H9 (cell line): ENCODE measurements around the gene ABL2. TPM values are rescaled to one million over a fixed set of nuclear protein-coding genes. Genes with fewer than 3 reads are reported as not detected.
"Not testable (repeated sequence)": the region's sequence is repeated elsewhere in the genome, so short reads cannot be mapped to it uniquely, and the experiment has no call there.

Source experiments
- DNase-seq: peaks from one replicate; pipeline ENCODE4 v3.0.0-alpha.2; 2017
- H2AFZ ChIP-seq: one replicate; pipeline ENCODE4 v1.6.1; 2013; ENCODE audit warnings: mild to moderate bottlenecking, low read length, control low read depth, moderate library complexity
- H2AK5ac ChIP-seq: 2 replicates; pipeline ENCODE4 v1.6.1; 2013; ENCODE audit warnings: low read length, control low read depth, mixed read lengths; ENCODE audit not compliant: insufficient read length
- H2BK120ac ChIP-seq: one replicate; pipeline ENCODE4 v1.6.1; 2013; ENCODE audit warnings: low read depth, mild to moderate bottlenecking, low read length, control low read depth, inconsistent platforms; ENCODE audit not compliant: poor library complexity, severe bottlenecking
- H2BK12ac ChIP-seq: 2 replicates; pipeline ENCODE4 v1.6.1; 2013; ENCODE audit warnings: low read length, control low read depth, mixed read lengths, low read depth; ENCODE audit not compliant: insufficient read length
- H2BK15ac ChIP-seq: 2 replicates; pipeline ENCODE4 v1.6.1; 2013; ENCODE audit warnings: low read depth, low read length, control low read depth
- H2BK20ac ChIP-seq: one replicate; pipeline ENCODE4 v1.6.1; 2013; ENCODE audit warnings: low read depth, mild to moderate bottlenecking, low read length, control low read depth, inconsistent platforms; ENCODE audit not compliant: poor library complexity, severe bottlenecking
- H2BK5ac ChIP-seq: 2 replicates; pipeline ENCODE4 v1.6.1; 2013; ENCODE audit warnings: low read length, control low read depth, mixed read lengths; ENCODE audit not compliant: insufficient read length
- H3K14ac ChIP-seq: 2 replicates; pipeline ENCODE4 v1.6.1; 2013; ENCODE audit warnings: low read length, control low read depth; ENCODE audit not compliant: insufficient read depth
- H3K18ac ChIP-seq: 2 replicates; pipeline ENCODE4 v1.6.1; 2013; ENCODE audit warnings: low read depth, mild to moderate bottlenecking, mixed read lengths, low read length, control low read depth; ENCODE audit not compliant: insufficient read length
- H3K23ac ChIP-seq: 2 replicates; pipeline ENCODE4 v1.6.1; 2013; ENCODE audit warnings: low read length, control low read depth, mixed read lengths, low read depth; ENCODE audit not compliant: insufficient read length
- H3K23me2 ChIP-seq: 2 replicates; pipeline ENCODE4 v1.6.1; 2013; ENCODE audit warnings: low read depth, mild to moderate bottlenecking, mixed read lengths, low read length, control low read depth; ENCODE audit not compliant: insufficient read length, poor library complexity, severe bottlenecking
- H3K27ac ChIP-seq: 2 replicates; pipeline ENCODE4 v1.5.1; 2013; ENCODE audit warnings: low read length, control low read depth, mixed read lengths, low read depth; ENCODE audit not compliant: insufficient read length
- H3K27me3 ChIP-seq: 2 replicates; pipeline ENCODE4 v1.6.1; 2013; ENCODE audit warnings: low read length, control low read depth, inconsistent platforms; ENCODE audit not compliant: insufficient read depth
- H3K4ac ChIP-seq: 2 replicates; pipeline ENCODE4 v1.6.1; 2013; ENCODE audit warnings: low read depth, mild to moderate bottlenecking, control low read depth, inconsistent platforms, low read length, moderate library complexity
- H3K4me1 ChIP-seq: 2 replicates; pipeline ENCODE4 v1.6.1; 2013; ENCODE audit warnings: low read length, control low read depth, inconsistent platforms; ENCODE audit not compliant: insufficient read depth
- H3K4me2 ChIP-seq: 2 replicates; pipeline ENCODE4 v1.6.1; 2013; ENCODE audit warnings: low read length, control low read depth, mixed read lengths; ENCODE audit not compliant: insufficient read length, insufficient read depth
- H3K56ac ChIP-seq: 2 replicates; pipeline ENCODE4 v1.6.1; 2013; ENCODE audit warnings: low read depth, mild to moderate bottlenecking, mixed read lengths, low read length, control low read depth; ENCODE audit not compliant: insufficient read length
- H3K79me1 ChIP-seq: 2 replicates; pipeline ENCODE4 v1.6.1; 2013; ENCODE audit warnings: low read depth, mild to moderate bottlenecking, moderate library complexity, low read length, control low read depth, inconsistent platforms; ENCODE audit not compliant: insufficient read depth, poor library complexity, severe bottlenecking
- H3K79me2 ChIP-seq: 2 replicates; pipeline ENCODE4 v1.6.1; 2013; ENCODE audit warnings: low read length, control low read depth, inconsistent platforms; ENCODE audit not compliant: insufficient read depth
- H3K9ac ChIP-seq: 2 replicates; pipeline ENCODE4 v1.6.1; 2013; ENCODE audit warnings: low read length, control low read depth, mixed read lengths; ENCODE audit not compliant: insufficient read length; ENCODE audit errors: extremely low read depth
- H3K9me3 ChIP-seq: one replicate; pipeline ENCODE4 v1.6.1; 2013; ENCODE audit warnings: low read depth, low read length, inconsistent platforms; ENCODE audit not compliant: control insufficient read depth
- H3T11ph ChIP-seq: one replicate; pipeline ENCODE4 v1.6.1; 2013; ENCODE audit warnings: mild to moderate bottlenecking, low read length, control low read depth, inconsistent platforms
- H4K20me1 ChIP-seq: one replicate; pipeline ENCODE4 v1.6.1; 2013; ENCODE audit not compliant: control insufficient read depth, insufficient read length, insufficient read depth
- H4K5ac ChIP-seq: 2 replicates; pipeline ENCODE4 v1.6.1; 2013; ENCODE audit warnings: low read depth, mild to moderate bottlenecking, mixed read lengths, low read length, control low read depth; ENCODE audit not compliant: insufficient read length
- H4K8ac ChIP-seq: replicated peaks from 2 replicates; pipeline ENCODE4 v1.6.1; 2013; ENCODE audit warnings: low read length, control low read depth, mixed read lengths, low read depth; ENCODE audit not compliant: insufficient read length
- H4K91ac ChIP-seq: 2 replicates; pipeline ENCODE4 v1.6.1; 2013; ENCODE audit warnings: low read depth, mild to moderate bottlenecking, moderate library complexity, mixed read lengths, low read length, control low read depth; ENCODE audit not compliant: insufficient read length
- H3K27ac Mint-ChIP-seq, 3 experiments: 2 replicates in 2 of 3; 3 replicates in 1 of 3; pipeline ENCODE4 v1.8.0; 2020 to 2021; ENCODE audit warnings: mixed read lengths in 3 of 3, mild to moderate bottlenecking in 1 of 3, moderate library complexity in 1 of 3
- H3K27me3 Mint-ChIP-seq: 2 replicates; pipeline ENCODE4 v1.8.0; 2021; ENCODE audit warnings: low read depth, mild to moderate bottlenecking, moderate library complexity, mixed read lengths
- H3K36me3 Mint-ChIP-seq, 3 experiments: 2 replicates in 2 of 3; 3 replicates in 1 of 3; pipeline ENCODE4 v1.8.0; 2020 to 2021; ENCODE audit warnings: low read depth in 3 of 3, mixed read lengths in 3 of 3; ENCODE audit not compliant: insufficient read depth in 1 of 3
- H3K4me1 Mint-ChIP-seq, 2 experiments: 2 replicates each; pipeline ENCODE4 v1.8.0; 2020; ENCODE audit warnings: mixed read lengths in 2 of 2
- H3K4me3 Mint-ChIP-seq, 2 experiments: 2 replicates in 1 of 2; 3 replicates in 1 of 2; pipeline ENCODE4 v1.8.0; 2020 to 2021; ENCODE audit warnings: mild to moderate bottlenecking in 2 of 2, mixed read lengths in 2 of 2, moderate library complexity in 1 of 2
- H3K9me3 Mint-ChIP-seq, 2 experiments: 2 replicates in 1 of 2; 3 replicates in 1 of 2; pipeline ENCODE4 v1.8.0; 2020; ENCODE audit warnings: mild to moderate bottlenecking in 2 of 2, mixed read lengths in 2 of 2, moderate library complexity in 1 of 2
- WGBS: extraction: QIAGEN DNeasy Blood & Tissue Kit; methylation state at CpG from one replicate; pipeline ENCODE4 v1.1.7; 2013; ENCODE audit warnings: missing lambda C conversion rate, low lambda C conversion rate, mixed read lengths; ENCODE audit not compliant: insufficient read length; ENCODE audit errors: extremely low coverage; 5-methylcytosine and 5-hydroxymethylcytosine counted together
- total RNA-seq: library from RNA; stranded (reverse); gene quantifications from 2 replicates; pipeline ENCODE4 v1.2.1, GENCODE V29; 2021
- TF ChIP-seq, protein P1 (sequence below): fragments of 200-600 bp; sonication (generic); conservative IDR thresholded peaks from 3 replicates; pipeline ENCODE4 v1.8.0; 2021; ENCODE audit warnings: antibody characterized with exemption, mild to moderate bottlenecking

ABL2 gene
- total RNA-seq, 1 experiment from 2014 or later, result 21.2 TPM

DNA sequence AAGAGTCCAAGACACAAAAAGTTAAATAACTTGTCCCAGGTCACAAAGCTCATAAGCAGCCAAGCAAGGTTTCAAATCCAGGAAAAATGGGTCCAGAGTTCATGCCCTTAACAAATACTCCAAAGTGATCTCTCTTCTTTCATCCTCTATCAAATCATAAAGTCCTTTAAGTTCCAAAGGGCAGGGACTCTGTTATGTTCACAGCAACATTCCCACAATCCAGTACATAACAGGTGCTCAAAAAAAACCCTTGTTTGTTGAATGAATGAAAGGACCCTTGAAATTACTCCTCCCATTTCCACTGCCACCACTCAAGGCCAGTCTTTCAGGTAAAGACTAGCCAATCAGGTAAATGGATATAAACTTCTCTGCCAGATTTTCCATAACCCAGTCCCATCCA is 2.7 kb downstream of the ABL2 start:
- no peak overlapping the region for H2BK15ac ChIP-seq
- TF ChIP-seq, protein P1, sequence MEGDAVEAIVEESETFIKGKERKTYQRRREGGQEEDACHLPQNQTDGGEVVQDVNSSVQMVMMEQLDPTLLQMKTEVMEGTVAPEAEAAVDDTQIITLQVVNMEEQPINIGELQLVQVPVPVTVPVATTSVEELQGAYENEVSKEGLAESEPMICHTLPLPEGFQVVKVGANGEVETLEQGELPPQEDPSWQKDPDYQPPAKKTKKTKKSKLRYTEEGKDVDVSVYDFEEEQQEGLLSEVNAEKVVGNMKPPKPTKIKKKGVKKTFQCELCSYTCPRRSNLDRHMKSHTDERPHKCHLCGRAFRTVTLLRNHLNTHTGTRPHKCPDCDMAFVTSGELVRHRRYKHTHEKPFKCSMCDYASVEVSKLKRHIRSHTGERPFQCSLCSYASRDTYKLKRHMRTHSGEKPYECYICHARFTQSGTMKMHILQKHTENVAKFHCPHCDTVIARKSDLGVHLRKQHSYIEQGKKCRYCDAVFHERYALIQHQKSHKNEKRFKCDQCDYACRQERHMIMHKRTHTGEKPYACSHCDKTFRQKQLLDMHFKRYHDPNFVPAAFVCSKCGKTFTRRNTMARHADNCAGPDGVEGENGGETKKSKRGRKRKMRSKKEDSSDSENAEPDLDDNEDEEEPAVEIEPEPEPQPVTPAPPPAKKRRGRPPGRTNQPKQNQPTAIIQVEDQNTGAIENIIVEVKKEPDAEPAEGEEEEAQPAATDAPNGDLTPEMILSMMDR, result no peak
- H3K4me1 ChIP-seq, result no peaks in the 10 kb centered on the region; the same call in 1 of the 2 replicates
- Mint-ChIP-seq H3K27ac (no peak overlapping the region), H3K4me3 (no peak overlapping the region), H3K27me3 (peaks cover 6% of the 10 kb centered on the region), H3K9me3 (no peaks in the 10 kb centered on the region), H3K36me3 (peaks cover 4 to 24% (median 21%) of the 10 kb centered on the region in 3 experiments; a peak in 4 of 7 replicates), H3K4me1 (peaks cover 15 to 24% of the 10 kb centered on the region in 2 experiments)
- H3K9ac ChIP-seq, result no peak overlapping the region
- no peak overlapping the region for H4K8ac ChIP-seq
- no peaks in the 10 kb centered on the region for H3K79me1 ChIP-seq
- peaks cover 22% of the 10 kb centered on the region; the same call in 1 of the 2 replicates for H3K79me2 ChIP-seq
- H2BK120ac ChIP-seq, result no peak overlapping the region
- H3K9me3 ChIP-seq, result no peaks in the 10 kb centered on the region
- H3K27ac ChIP-seq, result no peak overlapping the region
- H2AFZ ChIP-seq, result no peak overlapping the region
- H4K91ac ChIP-seq, result no peak overlapping the region
- no peak overlapping the region for H3K18ac ChIP-seq
- H3K4ac ChIP-seq, result no peak overlapping the region
- no peak overlapping the region for H3K23ac ChIP-seq
- H3K23me2 ChIP-seq, result peaks cover 3% of the 10 kb centered on the region
- H3K27me3 ChIP-seq, result no peaks in the 10 kb centered on the region
- no peak overlapping the region for H3K14ac ChIP-seq
- H3T11ph ChIP-seq, result no peak overlapping the region
- H2BK20ac ChIP-seq, result no peak overlapping the region
- H3K4me2 ChIP-seq, result no peak overlapping the region
- H4K20me1 ChIP-seq, result no peaks in the 10 kb centered on the region
- H2AK5ac ChIP-seq, result no peak overlapping the region
- no peak overlapping the region for H2BK12ac ChIP-seq
- no peak overlapping the region for H3K56ac ChIP-seq
- DNase-seq, result no peak
- no peak overlapping the region for H4K5ac ChIP-seq
- no peak overlapping the region for H2BK5ac ChIP-seq

DNA sequence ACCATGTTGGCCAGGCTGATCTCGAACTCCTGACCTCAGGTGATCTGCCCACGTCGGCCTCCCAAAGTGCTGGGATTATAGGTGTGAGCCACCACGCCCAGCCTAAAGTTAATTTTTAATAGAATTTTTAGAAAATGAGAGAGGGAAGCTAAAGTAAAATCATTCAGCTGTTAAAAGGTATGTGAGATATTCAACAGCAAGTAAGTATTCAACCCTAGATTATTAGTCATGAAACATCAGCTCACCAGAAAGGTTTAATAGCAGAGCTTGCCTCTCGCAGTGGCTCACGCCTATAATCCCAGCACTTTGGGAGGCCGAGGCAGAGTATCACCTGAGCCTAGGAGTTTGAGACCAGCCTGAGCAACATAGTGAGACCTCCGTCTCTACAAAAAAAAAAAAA is 5.0 kb downstream of the ABL2 start:
- not testable (repeated sequence) for H3K27me3 Mint-ChIP-seq, H3K18ac ChIP-seq, H3K14ac ChIP-seq, H3K27ac ChIP-seq, H3K23me2 ChIP-seq, H3K56ac ChIP-seq, DNase-seq, H2BK12ac ChIP-seq, H2BK20ac ChIP-seq, H3K27ac Mint-ChIP-seq, H3T11ph ChIP-seq, H3K27me3 ChIP-seq, H4K20me1 ChIP-seq, H2AK5ac ChIP-seq, H3K79me1 ChIP-seq, H3K9me3 Mint-ChIP-seq, H3K4me1 ChIP-seq, H4K5ac ChIP-seq, H3K23ac ChIP-seq, H3K4ac ChIP-seq, H3K4me2 ChIP-seq, H2AFZ ChIP-seq, H3K4me3 Mint-ChIP-seq, H3K9ac ChIP-seq, H2BK5ac ChIP-seq, H4K8ac ChIP-seq, H2BK15ac ChIP-seq, H3K9me3 ChIP-seq, H4K91ac ChIP-seq, H2BK120ac ChIP-seq
- Mint-ChIP-seq H3K4me1 (peaks cover 11 to 15% of the 10 kb centered on the region in 2 experiments), H3K36me3 (peaks cover 4 to 27% (median 25%) of the 10 kb centered on the region in 3 experiments; a peak in 4 of 7 replicates)
- peaks cover 22% of the 10 kb centered on the region; the same call in 1 of the 2 replicates for H3K79me2 ChIP-seq
- WGBS, result no CpG with 5 or more reads among the region's 8 CpGs
